NCI-H2081 treated with DMSO at 0.1 percent for 48 hours (cell line): Measurements from ENCODE around the gene GALNT9.

ENCODE experiments used
- DNase-seq: peaks from one replicate; lab custom pipeline; 2025; lab: John Stamatoyannopoulos, UW

GALNT9 gene

GRCh38 chr12:132169376-132169775 is 160.0 kb downstream of the GALNT9 start:
- DNase-seq = no peak

- DNase-seq = no peak
These were observed 160.9 kb downstream of the GALNT9 start for GRCh38 chr12:132168311-132169031.

- DNase-seq = no peak
These were observed 161.6 kb downstream of the GALNT9 start for GRCh38 chr12:132167611-132168310.

GRCh38 chr12:132166801-132167591 is 162.4 kb downstream of the GALNT9 start:
- DNase-seq = no peak

- no peak for DNase-seq
These were observed 163.3 kb downstream of the GALNT9 start for GRCh38 chr12:132166093-132166492.

- no peak for DNase-seq
These were observed 163.8 kb downstream of the GALNT9 start for GRCh38 chr12:132165584-132165983.

GRCh38 chr12:132164426-132164825 is 165.0 kb downstream of the GALNT9 start:
- DNase-seq = no peak

- no peak for DNase-seq
These were observed 165.5 kb downstream of the GALNT9 start for GRCh38 chr12:132163911-132164288.

GRCh38 chr12:132163041-132163910 is 166.1 kb downstream of the GALNT9 start:
- no peak for DNase-seq

GRCh38 chr12:132162508-132163031 is 166.8 kb downstream of the GALNT9 start:
- no peak for DNase-seq

GRCh38 chr12:132161796-132162507 is 167.4 kb downstream of the GALNT9 start:
- DNase-seq = no peak

GRCh38 chr12:132161036-132161781 is 168.2 kb downstream of the GALNT9 start:
- DNase-seq = no peak

- DNase-seq = no peak
These were observed 168.8 kb downstream of the GALNT9 start for GRCh38 chr12:132160601-132161035.

GRCh38 chr12:132160016-132160415 is 169.4 kb downstream of the GALNT9 start:
- DNase-seq = no peak

GRCh38 chr12:132159555-132160003 is 169.8 kb downstream of the GALNT9 start:
- DNase-seq = no peak

GRCh38 chr12:132158677-132159554 is 170.5 kb downstream of the GALNT9 start:
- no peak for DNase-seq

- no peak for DNase-seq
These were observed 171.5 kb downstream of the GALNT9 start for GRCh38 chr12:132157733-132158409.

GRCh38 chr12:132156573-132157325 is 172.6 kb downstream of the GALNT9 start:
- DNase-seq = no peak
